Prostate gland (tissue), 2 donors: Measurements from ENCODE around the gene TMC5. TPM values are rescaled to one million over a fixed set of nuclear protein-coding genes. Genes with fewer than 3 reads are reported as not detected.

Source experiments
- DNase-seq: peaks from one replicate; pipeline ENCODE4 v3.0.0-alpha.2; 2019; ENCODE audit warnings: low spot score
- H3K27ac ChIP-seq, 2 donors: fragments of 200-600 bp; sonication (generic); 2 replicates each; pipeline ENCODE4 v1.5.1; 2017 to 2019
- H3K27me3 ChIP-seq: fragments of 200-600 bp; sonication (generic); replicated peaks from 2 replicates; pipeline ENCODE4 v1.5.1; 2019; ENCODE audit not compliant: insufficient read depth
- H3K36me3 ChIP-seq, 2 donors: fragments of 200-600 bp; sonication (generic); 1 replicate in 1 of 2; 2 replicates in 1 of 2; pipeline versions ENCODE4 v1.5.1 to v1.8.1; 2017 to 2019
- H3K4me1 ChIP-seq: fragments of 200-600 bp; sonication (generic); replicated peaks from 2 replicates; pipeline ENCODE4 v1.5.1; 2019
- H3K4me3 ChIP-seq, 2 donors: fragments of 200-600 bp; sonication (generic); 2 replicates each; pipeline ENCODE4 v1.5.1; 2017 to 2019
- H3K9me3 ChIP-seq: fragments of 200-600 bp; sonication (generic); 2 replicates; pipeline ENCODE4 v1.5.1; 2017
- POLR2A ChIP-seq: fragments of 450-650 bp; IDR thresholded peaks from one replicate; pipeline ENCODE4 v1.6.1; 2016; ENCODE audit warnings: antibody characterized with exemption, mild to moderate bottlenecking
- POLR2AphosphoS5 ChIP-seq: sonication (generic); formaldehyde crosslinking; IDR thresholded peaks from one replicate; pipeline ENCODE4 v1.6.1; 2017; ENCODE audit warnings: antibody characterized with exemption
- WGBS: methylation state at CpG from one replicate; pipeline ENCODE4 v1.1.5; 2018; 5-methylcytosine and 5-hydroxymethylcytosine counted together
- intact Hi-C: fragments of 100-400 bp; cut with DNase I; formaldehyde crosslinking; loops from one replicate; pipeline ENCODE4 v1.14.2; 2022
- total RNA-seq, 2 donors: library from RNA; depleted of rRNA; stranded (reverse); fragments of >200 nt; gene quantifications; one replicate each; pipeline ENCODE4 v1.1.0, GENCODE V29; 2016
- TF ChIP-seq, protein P1 (sequence below), 4 experiments: fragments of 200-600 bp in 2 of 4; fragments of 450-650 bp in 2 of 4; sonication (generic) in 2 of 4; IDR thresholded peaks; 1 replicate in 3 of 4; 2 replicates in 1 of 4; pipeline ENCODE4 v1.5.1; 2016 to 2019; ENCODE audit warnings: antibody characterized with exemption in 4 of 4, mild to moderate bottlenecking in 2 of 4, moderate library complexity in 2 of 4

TMC5 gene
- total RNA-seq, 2 donors from 2014 or later = 24.5 to 54.8 TPM

DNA sequence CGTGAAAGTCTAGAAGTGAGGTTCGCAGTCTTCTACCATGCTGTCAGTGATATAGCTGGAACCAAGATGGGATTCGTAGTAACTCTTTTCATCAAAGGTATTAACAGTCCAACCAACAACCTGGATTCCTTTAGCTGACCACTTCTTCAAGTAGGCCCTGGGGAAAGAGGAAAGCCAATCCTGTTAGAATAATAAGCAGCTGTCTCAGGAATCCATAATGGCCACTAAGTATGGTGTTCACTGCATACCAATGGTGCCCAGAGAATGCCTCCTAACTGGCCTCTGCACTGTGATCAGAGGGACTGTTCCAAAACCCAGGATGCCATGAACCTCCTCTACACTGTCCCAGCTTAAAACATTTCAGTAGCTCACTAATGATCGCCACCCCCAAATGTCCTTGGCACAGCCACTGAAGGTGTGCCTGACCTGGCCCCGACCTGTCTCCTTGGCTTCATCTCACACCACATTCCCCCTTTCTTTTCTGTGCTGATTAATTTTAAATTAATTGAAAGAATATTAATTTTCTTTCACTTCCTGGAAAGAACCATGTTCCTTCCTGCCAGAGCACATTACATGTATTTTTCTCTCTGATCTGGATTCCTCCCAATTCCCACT is 85.9 kb downstream of the TMC5 start:
- H3K9me3 ChIP-seq = no peaks in the 10 kb centered on the region
- no peak for DNase-seq
- intact Hi-C loops = loop anchor here (5.0 kb wide), 1 partner anchor 416 kb away; no protein-coding TSS in a partner anchor
- H3K27ac ChIP-seq = no peak overlapping the region
- H3K36me3 ChIP-seq = no peaks in the 10 kb centered on the region
- TF ChIP-seq POLR2AphosphoS5 (no peak), POLR2A (no peak)
- TF ChIP-seq, protein P1, sequence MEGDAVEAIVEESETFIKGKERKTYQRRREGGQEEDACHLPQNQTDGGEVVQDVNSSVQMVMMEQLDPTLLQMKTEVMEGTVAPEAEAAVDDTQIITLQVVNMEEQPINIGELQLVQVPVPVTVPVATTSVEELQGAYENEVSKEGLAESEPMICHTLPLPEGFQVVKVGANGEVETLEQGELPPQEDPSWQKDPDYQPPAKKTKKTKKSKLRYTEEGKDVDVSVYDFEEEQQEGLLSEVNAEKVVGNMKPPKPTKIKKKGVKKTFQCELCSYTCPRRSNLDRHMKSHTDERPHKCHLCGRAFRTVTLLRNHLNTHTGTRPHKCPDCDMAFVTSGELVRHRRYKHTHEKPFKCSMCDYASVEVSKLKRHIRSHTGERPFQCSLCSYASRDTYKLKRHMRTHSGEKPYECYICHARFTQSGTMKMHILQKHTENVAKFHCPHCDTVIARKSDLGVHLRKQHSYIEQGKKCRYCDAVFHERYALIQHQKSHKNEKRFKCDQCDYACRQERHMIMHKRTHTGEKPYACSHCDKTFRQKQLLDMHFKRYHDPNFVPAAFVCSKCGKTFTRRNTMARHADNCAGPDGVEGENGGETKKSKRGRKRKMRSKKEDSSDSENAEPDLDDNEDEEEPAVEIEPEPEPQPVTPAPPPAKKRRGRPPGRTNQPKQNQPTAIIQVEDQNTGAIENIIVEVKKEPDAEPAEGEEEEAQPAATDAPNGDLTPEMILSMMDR (IDR thresholded peaks at IDR 0.05) = no peak
- H3K4me3 ChIP-seq = no peak overlapping the region
- 92% methylated on average over 5 of the region's 5 CpGs for WGBS
- H3K4me1 ChIP-seq = peaks cover 7% of the 10 kb centered on the region
- no peaks in the 10 kb centered on the region for H3K27me3 ChIP-seq

- 42% methylated on average over 5 of the region's 5 CpGs for WGBS
- intact Hi-C loops = no loop called here
- no peaks in the 10 kb centered on the region for H3K36me3 ChIP-seq
- DNase-seq = no peak
- H3K4me1 ChIP-seq = peaks cover 7% of the 10 kb centered on the region
- no peaks in the 10 kb centered on the region for H3K27me3 ChIP-seq
- no peak overlapping the region for H3K4me3 ChIP-seq
- TF ChIP-seq POLR2AphosphoS5 = peak; percentile 8
- TF ChIP-seq POLR2A = no peak
- TF ChIP-seq, protein P1 (IDR thresholded peaks at IDR 0.05) = no peak
- no peak overlapping the region for H3K27ac ChIP-seq
- H3K9me3 ChIP-seq = no peaks in the 10 kb centered on the region
Observed at GRCh38 chr16:19505600-19506303, 88.1 kb downstream of the TMC5 start.

DNA sequence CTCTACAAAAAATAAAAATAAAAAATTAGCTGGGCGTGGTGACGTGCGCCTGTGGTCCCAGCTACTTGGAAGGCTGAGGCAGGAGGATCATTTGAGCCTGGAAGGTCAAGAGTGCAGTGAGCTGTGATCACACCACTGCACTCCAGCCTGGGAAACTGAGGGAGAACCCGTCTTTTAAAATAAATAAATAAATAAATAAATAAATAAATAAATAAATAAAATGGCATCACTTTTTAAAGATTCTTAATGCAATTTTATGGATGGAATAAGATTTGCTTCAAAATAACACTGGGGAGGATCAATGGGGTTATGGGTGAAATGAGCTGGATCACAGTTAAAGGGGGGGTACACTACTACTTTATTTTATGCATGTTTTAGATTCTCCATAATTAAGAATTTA is 89.3 kb downstream of the TMC5 start:
- no peak for DNase-seq
- no peak overlapping the region for H3K4me3 ChIP-seq
- H3K36me3 ChIP-seq = no peaks in the 10 kb centered on the region
- no peaks in the 10 kb centered on the region for H3K27me3 ChIP-seq
- TF ChIP-seq POLR2A (no peak), POLR2AphosphoS5 (no peak)
- TF ChIP-seq, protein P1 (IDR thresholded peaks at IDR 0.05) = no peak
- no peak overlapping the region for H3K27ac ChIP-seq
- 89% methylated on average over 4 of the region's 4 CpGs for WGBS
- peaks cover 7% of the 10 kb centered on the region for H3K4me1 ChIP-seq
- no peaks in the 10 kb centered on the region for H3K9me3 ChIP-seq
- intact Hi-C loops = no loop called here

DNA sequence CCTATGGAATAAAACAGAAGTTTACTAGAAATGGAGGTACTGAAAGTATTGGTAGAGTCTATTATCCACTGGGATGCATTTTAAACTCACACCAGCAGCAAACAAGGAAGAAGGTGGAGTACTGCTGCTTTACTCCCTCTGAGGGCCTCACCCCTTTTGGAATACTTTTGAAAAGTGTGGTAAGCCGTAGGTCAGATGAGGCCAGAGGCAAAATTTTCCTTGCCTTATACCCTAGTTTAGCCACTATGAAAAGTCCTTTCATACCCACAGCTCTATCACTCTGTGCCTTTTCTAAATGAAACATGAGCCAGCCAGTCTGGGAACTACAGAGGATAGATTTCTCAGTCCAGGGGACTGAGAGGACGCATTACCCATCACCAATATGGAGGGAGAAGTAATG is 90.2 kb downstream of the TMC5 start:
- Histone ChIP-seq H3K4me1 (peaks cover 7% of the 10 kb centered on the region), H3K9me3 (no peaks in the 10 kb centered on the region), H3K27me3 (no peaks in the 10 kb centered on the region), H3K27ac (no peak overlapping the region), H3K4me3 (no peak overlapping the region), H3K36me3 (no peaks in the 10 kb centered on the region)
- DNase-seq = no peak
- WGBS = 97% methylated on average over 2 of the region's 2 CpGs
- intact Hi-C loops = no loop called here
- TF ChIP-seq POLR2A (no peak), POLR2AphosphoS5 (no peak)
- TF ChIP-seq, protein P1 (IDR thresholded peaks at IDR 0.05) = no peak

GRCh38 chr16:19512297-19512696 is 94.6 kb downstream of the TMC5 start:
- intact Hi-C loops = no loop called here
- Histone ChIP-seq H3K4me1 (peaks cover under 1% of the 10 kb centered on the region), H3K36me3 (no peaks in the 10 kb centered on the region), H3K9me3 (no peaks in the 10 kb centered on the region), H3K27ac (no peak overlapping the region), H3K4me3 (no peak overlapping the region), H3K27me3 (no peaks in the 10 kb centered on the region)
- TF ChIP-seq POLR2A = no peak
- DNase-seq = no peak
